ENCODE results near the gene AGPAT1.
A peak's percentile ranks its signal among the peaks of the same experiment; 100 is the strongest.

Gene AGPAT1

GRCh38 chr6:32168807-32169591 is 6.9 kb downstream of the AGPAT1 start:
- DNase-seq (ENCODE audit: low read depth) = no peak

GRCh38 chr6:32168350-32168749 is 7.5 kb downstream of the AGPAT1 start:
- DNase-seq (ENCODE audit: low read depth) = no peak

- DNase-seq (ENCODE audit: low read depth) = no peak
Measured at GRCh38 chr6:32167761-32168262, 8.1 kb downstream of the AGPAT1 start.

- no peak for DNase-seq (ENCODE audit: low read depth)
Measured at GRCh38 chr6:32167154-32167760, 8.6 kb downstream of the AGPAT1 start.

- DNase-seq (ENCODE audit: low read depth) = no peak
Measured at GRCh38 chr6:32166411-32167061, 9.3 kb downstream of the AGPAT1 start.

- no peak for DNase-seq (ENCODE audit: low read depth)
Measured at GRCh38 chr6:32164295-32164694, 11.6 kb downstream of the AGPAT1 start, which contains the start of gene EGFL8. EGFL8 (plus strand) TSS chr6:32164595; CDS start chr6:32166166, 1,571 bp downstream.

GRCh38 chr6:32163559-32164258 is 12.2 kb downstream of the AGPAT1 start:
- DNase-seq (ENCODE audit: low read depth) = no peak

GRCh38 chr6:32158052-32158451 is 17.8 kb downstream of the AGPAT1 start:
- no peak for DNase-seq (ENCODE audit: low read depth)

GRCh38 chr6:32156891-32157290 is 19.0 kb downstream of the AGPAT1 start:
- DNase-seq (ENCODE audit: low read depth) = no peak

- peak; percentile 46 for DNase-seq (ENCODE audit: low read depth)
Measured at GRCh38 chr6:32154514-32155161, 21.2 kb downstream of the AGPAT1 start.

GRCh38 chr6:32153564-32154513 is 22.0 kb downstream of the AGPAT1 start, which contains the start of gene PPT2:
PPT2 (plus strand) TSS chr6:32154141; CDS start chr6:32154595, 454 bp downstream.
- peak; percentile 79 for DNase-seq (ENCODE audit: low read depth)

- no peak for DNase-seq (ENCODE audit: low read depth)
Measured at GRCh38 chr6:32152769-32153563, 22.9 kb downstream of the AGPAT1 start.

GRCh38 chr6:32151863-32152768 is 23.8 kb downstream of the AGPAT1 start, which contains the start of gene PRRT1:
PRRT1 (minus strand) TSS chr6:32151939; CDS start chr6:32151827, 112 bp downstream.
- no peak for DNase-seq (ENCODE audit: low read depth)

- DNase-seq (ENCODE audit: low read depth) = no peak
Measured at GRCh38 chr6:32151181-32151862, 24.6 kb downstream of the AGPAT1 start.

- DNase-seq (ENCODE audit: low read depth) = no peak
Measured at GRCh38 chr6:32149932-32150870, 25.7 kb downstream of the AGPAT1 start.

GRCh38 chr6:32149092-32149755 is 26.7 kb downstream of the AGPAT1 start:
- DNase-seq (ENCODE audit: low read depth) = no peak

All from activated T-cell treated with anti-CD3 and anti-CD28 coated beads for 24 hours (primary cell).